22Rv1 (cell line): ENCODE data around the gene TBC1D22A.

Experiments used
- H3K27ac ChIP-seq: fragments of 450-650 bp; 2 replicates; pipeline ENCODE4 v1.5.1; 2017
- CTCF ChIP-seq: fragments of 450-650 bp; IDR thresholded peaks from 2 replicates; pipeline ENCODE4 v1.5.1; 2017; ENCODE audit warnings: mild to moderate bottlenecking
- ZFX ChIP-seq: fragments of 450-650 bp; IDR thresholded peaks from 2 replicates; pipeline ENCODE4 v1.6.1; 2017; ENCODE audit warnings: antibody characterized with exemption, borderline replicate concordance

TBC1D22A gene

GRCh38 chr22:46830841-46831240, 68.4 kb downstream of the TBC1D22A start:
- H3K27ac ChIP-seq: no peak overlapping the region

GRCh38 chr22:46833228-46833627, 70.8 kb downstream of the TBC1D22A start:
- TF ChIP-seq CTCF: peak; percentile 32
- no peak for TF ChIP-seq ZFX

More at GRCh38 chr22:46830841-46831240, 68.4 kb downstream of the TBC1D22A start:
- TF ChIP-seq CTCF: no peak
- TF ChIP-seq ZFX: no peak

GRCh38 chr22:46834021-46834737, 71.7 kb downstream of the TBC1D22A start:
- TF ChIP-seq ZFX: no peak
- no peak for TF ChIP-seq CTCF
- no peak overlapping the region for H3K27ac ChIP-seq

More at GRCh38 chr22:46833228-46833627, 70.8 kb downstream of the TBC1D22A start:
- H3K27ac ChIP-seq: no peak overlapping the region

GRCh38 chr22:46835288-46835687, 72.8 kb downstream of the TBC1D22A start:
- no peak overlapping the region for H3K27ac ChIP-seq
- TF ChIP-seq CTCF: no peak
- no peak for TF ChIP-seq ZFX

GRCh38 chr22:46835693-46836092, 73.2 kb downstream of the TBC1D22A start:
- TF ChIP-seq ZFX (no peak), CTCF (no peak)

GRCh38 chr22:46841522-46841921, 79.1 kb downstream of the TBC1D22A start:
- no peak overlapping the region for H3K27ac ChIP-seq
- no peak for TF ChIP-seq CTCF
- no peak for TF ChIP-seq ZFX

More at GRCh38 chr22:46835693-46836092, 73.2 kb downstream of the TBC1D22A start:
- H3K27ac ChIP-seq: no peak overlapping the region

GRCh38 chr22:46842606-46843005, 80.2 kb downstream of the TBC1D22A start:
- H3K27ac ChIP-seq: no peak overlapping the region
- TF ChIP-seq CTCF: no peak
- no peak for TF ChIP-seq ZFX
